SU-DHL-6 (cell line): ENCODE data around the gene MAP7D2.

ENCODE experiments used
- H2AFZ ChIP-seq: fragments of 200-600 bp; sonication (generic); 2 replicates; pipeline ENCODE4 v1.6.1; 2014; ENCODE audit warnings: low read depth, mild to moderate bottlenecking, moderate library complexity, mixed read lengths, antibody characterized with exemption, low read length; ENCODE audit not compliant: severe bottlenecking
- H3F3A ChIP-seq: fragments of 200-600 bp; shearing (Covaris generic); 2 replicates; pipeline ENCODE4 v1.6.0; 2016; ENCODE audit warnings: antibody characterized with exemption, mild to moderate bottlenecking; ENCODE audit not compliant: insufficient read depth
- H3K27ac ChIP-seq: fragments of 200-600 bp; sonication (generic); 2 replicates; pipeline ENCODE4 v1.5.1; 2016; ENCODE audit warnings: low read depth, mild to moderate bottlenecking, low read length, moderate library complexity, mixed read lengths
- H3K27me3 ChIP-seq: fragments of 200-600 bp; sonication (generic), shearing (Covaris generic); 2 replicates; pipeline ENCODE4 v1.6.0; 2014; ENCODE audit warnings: mild to moderate bottlenecking, low read length
- H3K36me3 ChIP-seq: fragments of 200-600 bp; sonication (generic); 2 replicates; pipeline ENCODE4 v1.6.1; 2014; ENCODE audit warnings: mild to moderate bottlenecking, low read length, mixed read lengths
- H3K4me2 ChIP-seq: fragments of 300-600, 200-600 bp; shearing (Covaris generic), sonication (generic); 2 replicates; pipeline ENCODE4 v1.6.0; 2014; ENCODE audit warnings: low read length, low read depth, mild to moderate bottlenecking; ENCODE audit not compliant: poor library complexity, severe bottlenecking
- H3K4me3 ChIP-seq: fragments of 200-600 bp; sonication (generic); 2 replicates; pipeline ENCODE4 v1.5.1; 2014; ENCODE audit warnings: antibody characterized with exemption, low read length, mild to moderate bottlenecking, mixed read lengths; ENCODE audit not compliant: insufficient read depth, poor library complexity, severe bottlenecking
- H3K79me2 ChIP-seq: fragments of 200-600 bp; sonication (generic); 2 replicates; pipeline ENCODE4 v1.6.1; 2014; ENCODE audit warnings: mild to moderate bottlenecking, low read length, moderate library complexity; ENCODE audit not compliant: insufficient read depth
- H3K9ac ChIP-seq: fragments of 200-600 bp; sonication (generic); 2 replicates; pipeline ENCODE4 v1.7.0; 2014; ENCODE audit warnings: mild to moderate bottlenecking, low read length
- H3K9me2 ChIP-seq: fragments of 200-600 bp; sonication (generic); replicated peaks from 2 replicates; pipeline ENCODE4 v1.6.1; 2014; ENCODE audit warnings: low read length; ENCODE audit not compliant: insufficient read depth
- H3K9me3 ChIP-seq: fragments of 200-600 bp; sonication (generic); 2 replicates; pipeline ENCODE4 v1.6.1; 2014; ENCODE audit warnings: low read length, mixed read lengths; ENCODE audit not compliant: insufficient read depth
- H4K20me1 ChIP-seq: fragments of 200-600 bp; sonication (generic); 2 replicates; pipeline ENCODE4 v1.6.1; 2014; ENCODE audit warnings: low read depth, mild to moderate bottlenecking, antibody characterized with exemption, low read length, moderate library complexity, mixed read lengths
- EZH2phosphoT487 ChIP-seq: fragments of 200-600 bp; sonication (generic), shearing (Covaris generic); conservative IDR thresholded peaks from 2 replicates; pipeline ENCODE4 v1.6.1; 2018; ENCODE audit warnings: mild to moderate bottlenecking, antibody characterized with exemption, low read length, moderate library complexity, mixed read lengths
- TF ChIP-seq, protein P1 (sequence below): fragments of 200-600 bp; sonication (generic); IDR thresholded peaks from one replicate; pipeline ENCODE4 v1.5.1; 2017; ENCODE audit warnings: antibody characterized with exemption, mild to moderate bottlenecking, low read length, moderate library complexity; ENCODE audit not compliant: insufficient read depth, poor library complexity, severe bottlenecking

Gene MAP7D2

DNA sequence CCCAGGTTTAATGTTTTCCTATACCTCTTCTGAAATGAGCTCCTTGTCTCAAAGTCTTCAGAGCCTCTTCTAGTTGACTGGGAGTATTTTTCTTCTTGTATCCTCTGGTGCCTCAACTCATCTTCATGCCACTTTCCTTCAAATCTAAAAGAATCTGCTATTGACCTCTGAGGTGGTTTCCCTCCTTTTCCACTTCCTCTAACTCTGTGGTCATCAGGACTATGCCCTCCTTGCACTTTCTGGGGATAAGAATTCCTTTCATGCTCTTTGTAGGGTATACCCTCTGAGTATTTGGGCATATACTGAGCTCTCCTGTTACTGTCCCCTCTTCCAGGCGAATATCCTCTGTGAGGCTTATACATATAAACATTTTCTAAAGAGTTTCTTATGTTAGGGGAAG is 150.7 kb downstream of the MAP7D2 start:
- no peaks in the 10 kb centered on the region for H3K79me2 ChIP-seq
- H3K27ac ChIP-seq: no peak overlapping the region
- no peak overlapping the region for H3K9ac ChIP-seq
- H3F3A ChIP-seq: no peaks in the 10 kb centered on the region
- H4K20me1 ChIP-seq: no peaks in the 10 kb centered on the region
- TF ChIP-seq, protein P1, sequence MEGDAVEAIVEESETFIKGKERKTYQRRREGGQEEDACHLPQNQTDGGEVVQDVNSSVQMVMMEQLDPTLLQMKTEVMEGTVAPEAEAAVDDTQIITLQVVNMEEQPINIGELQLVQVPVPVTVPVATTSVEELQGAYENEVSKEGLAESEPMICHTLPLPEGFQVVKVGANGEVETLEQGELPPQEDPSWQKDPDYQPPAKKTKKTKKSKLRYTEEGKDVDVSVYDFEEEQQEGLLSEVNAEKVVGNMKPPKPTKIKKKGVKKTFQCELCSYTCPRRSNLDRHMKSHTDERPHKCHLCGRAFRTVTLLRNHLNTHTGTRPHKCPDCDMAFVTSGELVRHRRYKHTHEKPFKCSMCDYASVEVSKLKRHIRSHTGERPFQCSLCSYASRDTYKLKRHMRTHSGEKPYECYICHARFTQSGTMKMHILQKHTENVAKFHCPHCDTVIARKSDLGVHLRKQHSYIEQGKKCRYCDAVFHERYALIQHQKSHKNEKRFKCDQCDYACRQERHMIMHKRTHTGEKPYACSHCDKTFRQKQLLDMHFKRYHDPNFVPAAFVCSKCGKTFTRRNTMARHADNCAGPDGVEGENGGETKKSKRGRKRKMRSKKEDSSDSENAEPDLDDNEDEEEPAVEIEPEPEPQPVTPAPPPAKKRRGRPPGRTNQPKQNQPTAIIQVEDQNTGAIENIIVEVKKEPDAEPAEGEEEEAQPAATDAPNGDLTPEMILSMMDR: no peak
- TF ChIP-seq EZH2phosphoT487: no peak
- no peaks in the 10 kb centered on the region for H3K9me3 ChIP-seq
- H3K36me3 ChIP-seq: 0 out of 2 replicates have a peak, but pooled peaks cover 2% of the 10 kb centered on the region
- H3K27me3 ChIP-seq: no peaks in the 10 kb centered on the region
- H3K4me2 ChIP-seq: no peak overlapping the region
- no peaks in the 10 kb centered on the region for H3K9me2 ChIP-seq
- no peak overlapping the region for H2AFZ ChIP-seq
- H3K4me3 ChIP-seq: no peak overlapping the region

GRCh38 chrX:19964017-19964710 is 152.5 kb downstream of the MAP7D2 start:
- Histone ChIP-seq H3F3A (no peaks in the 10 kb centered on the region), H3K27me3 (no peaks in the 10 kb centered on the region), H3K4me2 (no peak overlapping the region), H3K4me3 (no peak overlapping the region), H3K9me2 (no peaks in the 10 kb centered on the region), H2AFZ (no peak overlapping the region), H3K27ac (no peak overlapping the region), H4K20me1 (no peaks in the 10 kb centered on the region), H3K36me3 (0 out of 2 replicates have a peak, but pooled peaks cover 2% of the 10 kb centered on the region), H3K9ac (no peak overlapping the region), H3K9me3 (no peaks in the 10 kb centered on the region), H3K79me2 (no peaks in the 10 kb centered on the region)
- TF ChIP-seq EZH2phosphoT487: no peak
- TF ChIP-seq, protein P1: no peak

- Histone ChIP-seq H3K27ac (no peak overlapping the region), H3K4me3 (no peak overlapping the region), H3K27me3 (no peaks in the 10 kb centered on the region), H3K9me3 (no peaks in the 10 kb centered on the region), H3K9me2 (no peaks in the 10 kb centered on the region), H3K79me2 (no peaks in the 10 kb centered on the region), H3K9ac (no peak overlapping the region), H3F3A (no peaks in the 10 kb centered on the region), H3K4me2 (no peak overlapping the region), H2AFZ (no peak overlapping the region), H4K20me1 (no peaks in the 10 kb centered on the region), H3K36me3 (0 out of 2 replicates have a peak, but pooled peaks cover 2% of the 10 kb centered on the region)
- TF ChIP-seq, protein P1: no peak
- no peak for TF ChIP-seq EZH2phosphoT487
Measured at GRCh38 chrX:19960913-19961312, 155.8 kb downstream of the MAP7D2 start.
